Stimulated activated CD8-positive, alpha-beta memory T cell treated with anti-CD3 and anti-CD28 coated beads, Interleukin-4, amount 100 ng/mL, for 24 hours (primary cell): Measurements from ENCODE around the gene GTPBP10.
"Not testable (repeated sequence)": the region's sequence is repeated elsewhere in the genome, so short reads cannot be mapped to it uniquely, and the experiment has no call there.

Experiments
- DNase-seq: peaks from one replicate; pipeline ENCODE4 v3.0.0-alpha.2; 2020; ENCODE audit warnings: low read depth

The GTPBP10 gene

GRCh38 chr7:90346336-90347125, at the start of gene GTPBP10:
TSS of gene GTPBP10 (plus strand) at chr7:90346716. CDS start at chr7:90346742, 26 bp downstream.
- DNase-seq, result peak; percentile 94

- no peak for DNase-seq
These were observed 48.1 kb upstream of the GTPBP10 start for GRCh38 chr7:90298145-90299038.

- DNase-seq, result no peak
These were observed 43.3 kb upstream of the GTPBP10 start for GRCh38 chr7:90303241-90303640.

GRCh38 chr7:90309872-90310271, 36.6 kb upstream of the GTPBP10 start:
- no peak for DNase-seq

GRCh38 chr7:90311175-90311574, 35.3 kb upstream of the GTPBP10 start:
- no peak for DNase-seq

GRCh38 chr7:90312745-90313144, 33.8 kb upstream of the GTPBP10 start:
- DNase-seq, result no peak

GRCh38 chr7:90313907-90314306, 32.6 kb upstream of the GTPBP10 start:
- no peak for DNase-seq

- no peak for DNase-seq
These were observed 26.5 kb upstream of the GTPBP10 start for GRCh38 chr7:90320014-90320413.

GRCh38 chr7:90320418-90320800, 26.1 kb upstream of the GTPBP10 start:
- DNase-seq, result no peak

GRCh38 chr7:90320801-90321494, 25.6 kb upstream of the GTPBP10 start, which contains the start of gene FAM237B:
TSS of gene FAM237B (minus strand) at chr7:90321304. CDS start at chr7:90319748, 1,556 bp downstream.
- no peak for DNase-seq

GRCh38 chr7:90322837-90323236, 23.7 kb upstream of the GTPBP10 start:
- DNase-seq, result no peak

GRCh38 chr7:90326500-90326899, 20.0 kb upstream of the GTPBP10 start:
- DNase-seq, result no peak

GRCh38 chr7:90334193-90334843, 12.2 kb upstream of the GTPBP10 start:
- DNase-seq, result no peak

- not testable (repeated sequence) for DNase-seq
These were observed 11.6 kb upstream of the GTPBP10 start for GRCh38 chr7:90334926-90335325.

- no peak for DNase-seq
These were observed 9.4 kb upstream of the GTPBP10 start for GRCh38 chr7:90337106-90337505.

- no peak for DNase-seq
These were observed 1.5 kb upstream of the GTPBP10 start for GRCh38 chr7:90345016-90345415.

GRCh38 chr7:90345595-90346335, 751 bp upstream of the GTPBP10 start:
- DNase-seq, result no peak

GRCh38 chr7:90347759-90348158, 1.2 kb downstream of the GTPBP10 start:
- no peak for DNase-seq

- no peak for DNase-seq
These were observed 2.8 kb downstream of the GTPBP10 start for GRCh38 chr7:90349305-90349704.

- DNase-seq, result not testable (repeated sequence)
These were observed 3.5 kb downstream of the GTPBP10 start for GRCh38 chr7:90350032-90350431.

- no peak for DNase-seq
These were observed 5.5 kb downstream of the GTPBP10 start for GRCh38 chr7:90351987-90352386.
